Erythroblast (primary cell): ENCODE measurements around the gene NR2F1-AS1.

Experiments
- DNase-seq, 2 experiments: peaks; one replicate each; lab custom pipeline; 2025; lab: John Stamatoyannopoulos, UW
- GATA1 ChIP-seq: IDR thresholded peaks from 2 replicates; pipeline ENCODE4 v1.6.1; 2011; ENCODE audit warnings: low read depth, mild to moderate bottlenecking, control low read depth, low read length, moderate library complexity
- POLR2A ChIP-seq: IDR thresholded peaks from 2 replicates; pipeline ENCODE4 v1.6.1; 2011; ENCODE audit warnings: mild to moderate bottlenecking, low read length

NR2F1-AS1 gene

GRCh38 chr5:93589152-93589828, 8.3 kb upstream of the NR2F1-AS1 start:
- TF ChIP-seq POLR2A (no peak), GATA1 (no peak)
- DNase-seq = no peak

GRCh38 chr5:93588352-93589151, 7.5 kb upstream of the NR2F1-AS1 start:
- no peak for DNase-seq
- TF ChIP-seq POLR2A (no peak), GATA1 (no peak)

- TF ChIP-seq GATA1 (no peak), POLR2A (no peak)
- no peak for DNase-seq
These were observed 6.8 kb upstream of the NR2F1-AS1 start for GRCh38 chr5:93587597-93588351.

- peak in 1 of 2 experiments; percentile 38 for DNase-seq
- TF ChIP-seq POLR2A = no peak
These were observed 5.9 kb upstream of the NR2F1-AS1 start for GRCh38 chr5:93586736-93587596.

GRCh38 chr5:93585767-93586385, 4.9 kb upstream of the NR2F1-AS1 start:
- DNase-seq = peak; percentile 9 to 38
- TF ChIP-seq GATA1 = no peak
- TF ChIP-seq POLR2A = no peak

- TF ChIP-seq POLR2A (no peak), GATA1 (no peak)
- DNase-seq = peak; percentile 24 to 44
These were observed 4.2 kb upstream of the NR2F1-AS1 start for GRCh38 chr5:93585041-93585766.

- TF ChIP-seq GATA1 (no peak), POLR2A (no peak)
- peak; percentile 39 to 44 for DNase-seq
These were observed 3.6 kb upstream of the NR2F1-AS1 start for GRCh38 chr5:93584596-93585040.

- DNase-seq = peak; percentile 58 to 70
- TF ChIP-seq POLR2A = no peak
- no peak for TF ChIP-seq GATA1
These were observed 3.0 kb upstream of the NR2F1-AS1 start for GRCh38 chr5:93583768-93584595.

GRCh38 chr5:93583439-93583767, 2.4 kb upstream of the NR2F1-AS1 start:
- DNase-seq = peak; percentile 47 to 66
- TF ChIP-seq GATA1 (no peak), POLR2A (no peak)

- no peak for TF ChIP-seq POLR2A
- no peak for TF ChIP-seq GATA1
These were observed 1.8 kb upstream of the NR2F1-AS1 start, which contains the start of gene NR2F1 for GRCh38 chr5:93582677-93583438. Gene NR2F1 (plus strand): TSS chr5:93583222. CDS start chr5:93585024, 1,802 bp downstream.

GRCh38 chr5:93582167-93582462, 1.1 kb upstream of the NR2F1-AS1 start:
- TF ChIP-seq GATA1 (no peak), POLR2A (no peak)
- DNase-seq = no peak

More at GRCh38 chr5:93582677-93583438, 1.8 kb upstream of the NR2F1-AS1 start, which contains the start of gene NR2F1:
- DNase-seq = peak; percentile 93 to 97
